H9 (cell line): Measurements from ENCODE around the gene FAP. TPM values are rescaled to one million over a fixed set of nuclear protein-coding genes. Genes with fewer than 3 reads are reported as not detected.

Source experiments
- DNase-seq: peaks from one replicate; pipeline ENCODE4 v3.0.0-alpha.2; 2017
- H2AFZ ChIP-seq: one replicate; pipeline ENCODE4 v1.6.1; 2013; ENCODE audit warnings: mild to moderate bottlenecking, low read length, control low read depth, moderate library complexity
- H2AK5ac ChIP-seq: 2 replicates; pipeline ENCODE4 v1.6.1; 2013; ENCODE audit warnings: low read length, control low read depth, mixed read lengths; ENCODE audit not compliant: insufficient read length
- H2BK120ac ChIP-seq: one replicate; pipeline ENCODE4 v1.6.1; 2013; ENCODE audit warnings: low read depth, mild to moderate bottlenecking, low read length, control low read depth, inconsistent platforms; ENCODE audit not compliant: poor library complexity, severe bottlenecking
- H2BK12ac ChIP-seq: 2 replicates; pipeline ENCODE4 v1.6.1; 2013; ENCODE audit warnings: low read length, control low read depth, mixed read lengths, low read depth; ENCODE audit not compliant: insufficient read length
- H2BK15ac ChIP-seq: 2 replicates; pipeline ENCODE4 v1.6.1; 2013; ENCODE audit warnings: low read depth, low read length, control low read depth
- H2BK20ac ChIP-seq: one replicate; pipeline ENCODE4 v1.6.1; 2013; ENCODE audit warnings: low read depth, mild to moderate bottlenecking, low read length, control low read depth, inconsistent platforms; ENCODE audit not compliant: poor library complexity, severe bottlenecking
- H2BK5ac ChIP-seq: 2 replicates; pipeline ENCODE4 v1.6.1; 2013; ENCODE audit warnings: low read length, control low read depth, mixed read lengths; ENCODE audit not compliant: insufficient read length
- H3K14ac ChIP-seq: 2 replicates; pipeline ENCODE4 v1.6.1; 2013; ENCODE audit warnings: low read length, control low read depth; ENCODE audit not compliant: insufficient read depth
- H3K18ac ChIP-seq: 2 replicates; pipeline ENCODE4 v1.6.1; 2013; ENCODE audit warnings: low read depth, mild to moderate bottlenecking, mixed read lengths, low read length, control low read depth; ENCODE audit not compliant: insufficient read length
- H3K23ac ChIP-seq: 2 replicates; pipeline ENCODE4 v1.6.1; 2013; ENCODE audit warnings: low read length, control low read depth, mixed read lengths, low read depth; ENCODE audit not compliant: insufficient read length
- H3K23me2 ChIP-seq: 2 replicates; pipeline ENCODE4 v1.6.1; 2013; ENCODE audit warnings: low read depth, mild to moderate bottlenecking, mixed read lengths, low read length, control low read depth; ENCODE audit not compliant: insufficient read length, poor library complexity, severe bottlenecking
- H3K27ac ChIP-seq: 2 replicates; pipeline ENCODE4 v1.5.1; 2013; ENCODE audit warnings: low read length, control low read depth, mixed read lengths, low read depth; ENCODE audit not compliant: insufficient read length
- H3K27me3 ChIP-seq: 2 replicates; pipeline ENCODE4 v1.6.1; 2013; ENCODE audit warnings: low read length, control low read depth, inconsistent platforms; ENCODE audit not compliant: insufficient read depth
- H3K4ac ChIP-seq: 2 replicates; pipeline ENCODE4 v1.6.1; 2013; ENCODE audit warnings: low read depth, mild to moderate bottlenecking, control low read depth, inconsistent platforms, low read length, moderate library complexity
- H3K4me1 ChIP-seq: 2 replicates; pipeline ENCODE4 v1.6.1; 2013; ENCODE audit warnings: low read length, control low read depth, inconsistent platforms; ENCODE audit not compliant: insufficient read depth
- H3K4me2 ChIP-seq: 2 replicates; pipeline ENCODE4 v1.6.1; 2013; ENCODE audit warnings: low read length, control low read depth, mixed read lengths; ENCODE audit not compliant: insufficient read length, insufficient read depth
- H3K56ac ChIP-seq: 2 replicates; pipeline ENCODE4 v1.6.1; 2013; ENCODE audit warnings: low read depth, mild to moderate bottlenecking, mixed read lengths, low read length, control low read depth; ENCODE audit not compliant: insufficient read length
- H3K79me1 ChIP-seq: 2 replicates; pipeline ENCODE4 v1.6.1; 2013; ENCODE audit warnings: low read depth, mild to moderate bottlenecking, moderate library complexity, low read length, control low read depth, inconsistent platforms; ENCODE audit not compliant: insufficient read depth, poor library complexity, severe bottlenecking
- H3K79me2 ChIP-seq: 2 replicates; pipeline ENCODE4 v1.6.1; 2013; ENCODE audit warnings: low read length, control low read depth, inconsistent platforms; ENCODE audit not compliant: insufficient read depth
- H3K9ac ChIP-seq: 2 replicates; pipeline ENCODE4 v1.6.1; 2013; ENCODE audit warnings: low read length, control low read depth, mixed read lengths; ENCODE audit not compliant: insufficient read length; ENCODE audit errors: extremely low read depth
- H3K9me3 ChIP-seq: one replicate; pipeline ENCODE4 v1.6.1; 2013; ENCODE audit warnings: low read depth, low read length, inconsistent platforms; ENCODE audit not compliant: control insufficient read depth
- H3T11ph ChIP-seq: one replicate; pipeline ENCODE4 v1.6.1; 2013; ENCODE audit warnings: mild to moderate bottlenecking, low read length, control low read depth, inconsistent platforms
- H4K20me1 ChIP-seq: one replicate; pipeline ENCODE4 v1.6.1; 2013; ENCODE audit not compliant: control insufficient read depth, insufficient read length, insufficient read depth
- H4K5ac ChIP-seq: 2 replicates; pipeline ENCODE4 v1.6.1; 2013; ENCODE audit warnings: low read depth, mild to moderate bottlenecking, mixed read lengths, low read length, control low read depth; ENCODE audit not compliant: insufficient read length
- H4K8ac ChIP-seq: replicated peaks from 2 replicates; pipeline ENCODE4 v1.6.1; 2013; ENCODE audit warnings: low read length, control low read depth, mixed read lengths, low read depth; ENCODE audit not compliant: insufficient read length
- H4K91ac ChIP-seq: 2 replicates; pipeline ENCODE4 v1.6.1; 2013; ENCODE audit warnings: low read depth, mild to moderate bottlenecking, moderate library complexity, mixed read lengths, low read length, control low read depth; ENCODE audit not compliant: insufficient read length
- H3K27ac Mint-ChIP-seq, 3 experiments: 2 replicates in 2 of 3; 3 replicates in 1 of 3; pipeline ENCODE4 v1.8.0; 2020 to 2021; ENCODE audit warnings: mixed read lengths in 3 of 3, mild to moderate bottlenecking in 1 of 3, moderate library complexity in 1 of 3
- H3K27me3 Mint-ChIP-seq: 2 replicates; pipeline ENCODE4 v1.8.0; 2021; ENCODE audit warnings: low read depth, mild to moderate bottlenecking, moderate library complexity, mixed read lengths
- H3K36me3 Mint-ChIP-seq, 3 experiments: 2 replicates in 2 of 3; 3 replicates in 1 of 3; pipeline ENCODE4 v1.8.0; 2020 to 2021; ENCODE audit warnings: low read depth in 3 of 3, mixed read lengths in 3 of 3; ENCODE audit not compliant: insufficient read depth in 1 of 3
- H3K4me1 Mint-ChIP-seq, 2 experiments: 2 replicates each; pipeline ENCODE4 v1.8.0; 2020; ENCODE audit warnings: mixed read lengths in 2 of 2
- H3K4me3 Mint-ChIP-seq, 2 experiments: 2 replicates in 1 of 2; 3 replicates in 1 of 2; pipeline ENCODE4 v1.8.0; 2020 to 2021; ENCODE audit warnings: mild to moderate bottlenecking in 2 of 2, mixed read lengths in 2 of 2, moderate library complexity in 1 of 2
- H3K9me3 Mint-ChIP-seq, 2 experiments: 2 replicates in 1 of 2; 3 replicates in 1 of 2; pipeline ENCODE4 v1.8.0; 2020; ENCODE audit warnings: mild to moderate bottlenecking in 2 of 2, mixed read lengths in 2 of 2, moderate library complexity in 1 of 2
- WGBS: extraction: QIAGEN DNeasy Blood & Tissue Kit; methylation state at CpG from one replicate; pipeline ENCODE4 v1.1.7; 2013; ENCODE audit warnings: missing lambda C conversion rate, low lambda C conversion rate, mixed read lengths; ENCODE audit not compliant: insufficient read length; ENCODE audit errors: extremely low coverage; 5-methylcytosine and 5-hydroxymethylcytosine counted together
- total RNA-seq: library from RNA; stranded (reverse); gene quantifications from 2 replicates; pipeline ENCODE4 v1.2.1, GENCODE V29; 2021
- TF ChIP-seq, protein P1 (sequence below): fragments of 200-600 bp; sonication (generic); conservative IDR thresholded peaks from 3 replicates; pipeline ENCODE4 v1.8.0; 2021; ENCODE audit warnings: antibody characterized with exemption, mild to moderate bottlenecking

FAP gene
- total RNA-seq, 1 experiment from 2014 or later, result not detected

DNA sequence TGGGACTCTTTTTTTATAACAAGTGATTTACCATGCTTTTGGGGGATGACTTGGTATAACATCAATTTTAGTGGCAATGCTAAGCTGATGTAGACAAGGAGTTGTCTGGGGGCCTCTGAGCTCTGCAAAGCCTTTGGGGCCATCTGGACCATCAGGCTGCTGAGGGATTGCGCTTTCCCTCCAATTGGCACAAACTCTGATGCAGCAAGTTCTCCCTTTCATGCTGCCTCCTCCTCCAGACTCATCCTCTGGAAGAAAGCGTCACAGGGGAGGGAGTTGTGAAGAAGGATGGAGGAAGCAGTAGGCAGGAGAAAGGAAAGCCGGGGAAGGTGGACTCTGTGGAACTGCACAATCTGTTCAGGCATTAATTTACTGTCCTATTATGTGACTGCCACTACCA lies 10.2 kb upstream of the FAP start:
- no peak overlapping the region for H3K4me3 Mint-ChIP-seq
- Histone ChIP-seq H2BK20ac (no peak overlapping the region), H3K79me1 (no peaks in the 10 kb centered on the region), H3K56ac (no peak overlapping the region), H3K14ac (no peak overlapping the region; the same call in 1 of the 2 replicates), H3K4me1 (no peaks in the 10 kb centered on the region), H2BK15ac (no peak overlapping the region), H2BK120ac (no peak overlapping the region), H3K9me3 (no peaks in the 10 kb centered on the region), H2AK5ac (no peak overlapping the region), H3K4me2 (no peak overlapping the region), H2BK5ac (no peak overlapping the region), H4K8ac (no peak overlapping the region), H3K23me2 (no peaks in the 10 kb centered on the region), H3K27me3 (no peaks in the 10 kb centered on the region), H4K20me1 (no peaks in the 10 kb centered on the region), H3K23ac (no peak overlapping the region), H2AFZ (no peak overlapping the region), H3K79me2 (no peaks in the 10 kb centered on the region), H4K91ac (no peak overlapping the region), H3K9ac (no peak overlapping the region), H3K18ac (no peak overlapping the region), H2BK12ac (no peak overlapping the region), H4K5ac (no peak overlapping the region), H3T11ph (no peak overlapping the region), H3K4ac (no peak overlapping the region), H3K27ac (no peak overlapping the region)
- no peaks in the 10 kb centered on the region; a peak in 1 of 7 replicates for H3K36me3 Mint-ChIP-seq
- TF ChIP-seq, protein P1, sequence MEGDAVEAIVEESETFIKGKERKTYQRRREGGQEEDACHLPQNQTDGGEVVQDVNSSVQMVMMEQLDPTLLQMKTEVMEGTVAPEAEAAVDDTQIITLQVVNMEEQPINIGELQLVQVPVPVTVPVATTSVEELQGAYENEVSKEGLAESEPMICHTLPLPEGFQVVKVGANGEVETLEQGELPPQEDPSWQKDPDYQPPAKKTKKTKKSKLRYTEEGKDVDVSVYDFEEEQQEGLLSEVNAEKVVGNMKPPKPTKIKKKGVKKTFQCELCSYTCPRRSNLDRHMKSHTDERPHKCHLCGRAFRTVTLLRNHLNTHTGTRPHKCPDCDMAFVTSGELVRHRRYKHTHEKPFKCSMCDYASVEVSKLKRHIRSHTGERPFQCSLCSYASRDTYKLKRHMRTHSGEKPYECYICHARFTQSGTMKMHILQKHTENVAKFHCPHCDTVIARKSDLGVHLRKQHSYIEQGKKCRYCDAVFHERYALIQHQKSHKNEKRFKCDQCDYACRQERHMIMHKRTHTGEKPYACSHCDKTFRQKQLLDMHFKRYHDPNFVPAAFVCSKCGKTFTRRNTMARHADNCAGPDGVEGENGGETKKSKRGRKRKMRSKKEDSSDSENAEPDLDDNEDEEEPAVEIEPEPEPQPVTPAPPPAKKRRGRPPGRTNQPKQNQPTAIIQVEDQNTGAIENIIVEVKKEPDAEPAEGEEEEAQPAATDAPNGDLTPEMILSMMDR, result no peak
- H3K27ac Mint-ChIP-seq, result no peak overlapping the region
- H3K4me1 Mint-ChIP-seq, result peaks cover 0 to 4% of the 10 kb centered on the region in 2 experiments; a peak in 2 of 4 replicates
- no peaks in the 10 kb centered on the region; a peak in 1 of 5 replicates for H3K9me3 Mint-ChIP-seq
- no peak for DNase-seq
- H3K27me3 Mint-ChIP-seq, result no peaks in the 10 kb centered on the region
- no CpG with 5 or more reads among the region's 3 CpGs for WGBS
